ENCODE measurements around the gene FAM107B.
A peak's percentile ranks its signal among the peaks of the same experiment; 100 is the strongest.

Gene FAM107B

DNA sequence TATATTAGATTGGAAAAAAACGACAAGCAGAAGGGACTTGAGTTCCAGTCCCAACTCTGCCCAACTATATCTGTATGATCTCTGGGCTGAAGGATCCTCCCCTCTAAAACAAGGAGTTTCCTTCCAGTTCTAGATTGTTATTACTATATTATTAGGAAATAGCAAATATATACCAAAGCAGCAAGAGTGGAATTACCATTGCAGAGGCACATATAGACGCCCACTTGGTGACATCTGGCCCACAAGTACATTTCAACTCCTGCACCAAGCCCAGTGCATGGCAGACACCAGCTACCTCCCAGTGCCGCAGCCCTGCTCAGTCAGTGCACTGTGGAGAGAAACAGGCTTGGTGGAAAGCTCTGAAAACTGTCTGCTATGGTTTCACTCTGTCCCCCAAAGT lies 201.9 kb downstream of the FAM107B start:
- DNase-seq, result no peak

GRCh38 chr10:14571866-14572507 lies 202.7 kb downstream of the FAM107B start:
- DNase-seq, result peak; percentile 82

- DNase-seq, result no peak
These were observed 203.9 kb downstream of the FAM107B start for GRCh38 chr10:14570800-14571199.

- DNase-seq, result no peak
These were observed 205.2 kb downstream of the FAM107B start for GRCh38 chr10:14569274-14570060.

DNA sequence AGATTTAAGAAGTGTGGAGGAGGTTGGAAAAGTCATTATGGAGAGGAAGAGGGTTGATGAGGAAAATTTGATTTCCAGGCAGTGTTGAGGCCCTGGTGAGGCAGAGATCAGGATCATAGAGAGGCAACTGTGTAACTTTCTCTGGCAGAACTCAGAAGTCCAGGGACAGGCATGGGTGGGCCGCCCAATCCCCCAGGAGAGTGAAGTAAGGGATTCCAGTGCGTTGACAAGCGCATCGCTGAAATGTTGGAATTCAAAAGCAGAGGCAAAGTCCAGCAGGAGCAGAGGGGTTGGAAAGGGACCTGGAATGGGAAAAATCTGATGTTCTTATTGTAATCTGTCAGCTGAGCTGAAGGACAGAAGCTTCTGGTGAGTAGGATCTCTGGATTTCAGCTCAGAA lies 207.3 kb downstream of the FAM107B start:
- no peak for DNase-seq

GRCh38 chr10:14566498-14566897 lies 208.2 kb downstream of the FAM107B start:
- DNase-seq, result no peak

GRCh38 chr10:14565199-14565598 lies 209.5 kb downstream of the FAM107B start:
- DNase-seq, result no peak

DNA sequence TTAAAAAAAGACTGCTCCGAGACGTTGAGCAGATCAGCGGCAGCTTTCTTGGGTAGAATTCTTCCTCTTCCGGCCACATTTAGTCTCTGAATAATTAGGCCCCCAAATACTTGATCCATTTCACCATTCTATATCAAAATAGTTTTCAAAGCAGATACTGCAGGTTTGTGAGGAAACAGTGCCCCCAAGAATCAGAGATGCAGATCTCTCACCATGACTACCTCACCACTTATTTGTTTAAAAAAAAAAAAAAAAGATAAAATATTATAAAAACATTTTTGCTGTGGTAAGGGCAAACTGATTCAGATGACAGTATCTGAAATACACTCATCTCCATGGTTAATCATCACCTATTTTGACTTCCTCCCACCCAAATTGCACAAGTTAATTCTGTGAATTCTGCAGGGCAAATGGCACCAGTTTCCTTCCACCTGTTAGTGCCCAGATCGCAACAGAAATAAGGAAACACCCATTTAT lies 210.4 kb downstream of the FAM107B start:
- no peak for DNase-seq

DNA sequence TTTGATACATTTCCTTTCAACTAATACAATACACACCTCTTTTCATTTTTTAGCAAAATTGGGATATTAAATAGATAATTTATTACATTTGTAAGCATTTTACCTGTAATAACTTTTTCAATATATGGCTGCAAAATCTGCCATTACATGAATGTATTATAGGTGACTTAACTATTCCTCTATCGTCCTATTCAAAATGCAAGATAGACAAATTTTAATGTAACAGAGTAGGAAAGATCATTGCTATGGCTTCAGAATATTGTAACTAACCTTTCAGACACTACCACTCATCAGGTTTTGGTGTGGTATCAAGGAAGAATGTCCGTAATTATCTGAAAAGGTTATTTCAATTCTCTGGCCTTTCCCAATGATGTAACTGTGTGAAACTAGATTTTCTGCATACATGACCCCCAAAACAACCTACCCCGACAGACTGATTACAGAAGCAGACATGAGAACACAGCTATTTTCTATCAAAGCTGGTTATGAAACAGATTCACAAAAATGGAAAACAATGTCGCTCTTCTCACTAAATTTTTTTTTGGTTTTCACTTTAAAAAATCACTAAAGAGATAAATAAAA lies 211.2 kb downstream of the FAM107B start:
- DNase-seq, result no peak

DNA sequence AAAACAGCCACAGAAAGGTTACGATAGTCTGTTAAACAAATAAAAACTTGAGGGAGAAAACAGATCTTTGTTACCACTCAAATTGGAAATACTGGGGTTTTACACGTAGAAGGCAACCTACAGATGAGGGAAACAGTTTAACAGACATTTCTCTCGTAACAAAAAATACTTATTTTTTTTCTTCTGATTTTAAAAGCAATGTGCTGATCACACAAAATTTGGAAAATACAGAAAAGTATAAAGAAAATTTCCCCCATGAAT lies 211.7 kb downstream of the FAM107B start:
- no peak for DNase-seq

DNA sequence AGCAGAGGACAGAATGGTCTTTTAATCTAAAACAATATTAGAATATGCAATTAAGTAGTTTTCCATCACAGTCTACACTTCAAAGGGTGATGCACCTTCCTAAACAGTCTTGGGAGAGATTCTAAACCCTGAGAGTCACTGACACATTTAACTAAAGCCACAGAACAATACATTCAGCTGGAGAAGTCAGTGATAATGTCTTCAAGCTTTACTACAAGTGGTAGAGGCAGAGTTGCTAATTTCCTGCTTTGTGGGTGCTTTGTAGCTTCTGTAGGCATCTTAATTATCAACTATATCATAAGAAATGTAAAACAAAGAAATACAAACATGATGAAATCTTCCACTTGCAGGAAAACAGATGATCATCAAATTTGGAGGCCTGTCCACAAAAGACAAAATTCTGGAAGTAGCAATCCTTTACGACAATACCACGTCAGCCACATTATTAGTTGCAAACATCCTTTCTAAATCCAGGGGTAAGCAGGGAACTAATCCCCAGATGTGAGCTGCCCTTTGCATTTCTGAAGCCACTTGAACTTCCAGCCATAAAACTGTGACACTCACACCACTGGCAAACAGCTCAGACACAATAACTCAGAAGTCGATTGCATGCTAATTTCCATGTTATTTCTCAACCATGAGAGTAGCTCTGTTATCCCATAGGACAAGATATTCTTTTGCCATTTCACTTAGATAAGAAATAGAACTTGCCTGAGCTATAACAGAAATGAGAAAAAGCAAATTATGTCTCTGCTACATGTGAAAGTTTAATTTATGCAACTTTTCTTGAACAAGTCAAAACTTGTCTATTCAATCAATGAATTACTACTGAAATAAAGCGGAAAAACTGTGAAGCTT lies 212.2 kb downstream of the FAM107B start:
- no peak for DNase-seq

GRCh38 chr10:14560791-14561765 lies 213.6 kb downstream of the FAM107B start:
- no peak for DNase-seq

DNA sequence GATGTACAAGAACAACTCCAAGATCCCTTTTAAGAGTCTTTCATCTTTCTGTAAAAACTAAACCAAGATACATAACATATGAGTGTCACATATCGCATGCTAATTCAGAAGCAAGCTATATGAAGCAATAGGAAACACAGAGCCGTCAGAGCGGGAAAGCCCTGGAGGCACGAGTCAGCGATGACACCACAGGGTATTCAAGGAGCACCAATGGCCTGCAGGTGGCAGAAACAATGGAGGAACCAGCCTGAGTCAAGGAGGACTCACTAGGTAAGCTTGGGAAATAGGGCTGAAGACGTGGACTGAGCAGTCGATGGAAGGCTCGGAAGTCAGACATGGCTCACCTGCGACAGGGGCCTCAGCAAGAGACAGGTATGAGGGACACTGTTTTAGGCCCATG lies 214.4 kb downstream of the FAM107B start:
- DNase-seq, result peak; percentile 100

GRCh38 chr10:14558025-14558424 lies 216.7 kb downstream of the FAM107B start:
- DNase-seq, result no peak

GRCh38 chr10:14557567-14557966 lies 217.1 kb downstream of the FAM107B start:
- no peak for DNase-seq

GRCh38 chr10:14556285-14556956 lies 218.3 kb downstream of the FAM107B start:
- DNase-seq, result no peak

- DNase-seq, result peak; percentile 79
These were observed 218.9 kb downstream of the FAM107B start for GRCh38 chr10:14555807-14556206.

DNA sequence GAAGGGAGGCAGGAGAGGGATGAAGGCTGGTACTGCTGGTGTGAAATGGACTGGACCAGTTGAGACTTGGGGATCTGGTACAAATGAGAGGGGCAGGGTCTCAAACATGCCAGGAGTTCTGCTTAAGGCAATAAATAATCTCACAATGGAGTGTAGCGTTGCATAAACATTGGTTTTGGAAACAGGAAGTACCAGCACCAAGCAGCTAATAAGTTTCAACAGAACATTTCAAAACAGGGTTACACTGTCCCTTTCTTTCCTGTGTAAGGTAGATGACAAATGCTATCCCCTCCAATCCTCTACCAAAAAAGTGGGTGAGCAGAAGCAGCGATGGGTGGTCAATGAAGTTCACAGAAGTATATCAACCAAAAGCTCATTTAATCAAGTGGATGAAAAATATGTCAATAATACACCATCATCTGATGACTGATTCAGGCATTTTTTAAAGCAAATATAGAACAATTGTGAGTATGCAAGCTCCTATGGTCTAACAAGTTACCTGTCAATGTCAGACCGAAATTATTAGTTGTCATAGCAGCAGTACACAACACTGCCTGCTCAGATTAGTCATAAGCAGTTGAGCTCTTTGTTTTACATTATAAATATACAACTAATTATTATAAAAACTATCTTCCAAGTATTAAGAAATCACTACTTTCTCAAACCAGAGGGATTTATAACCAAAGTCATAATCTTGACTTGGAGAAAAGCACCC lies 220.0 kb downstream of the FAM107B start:
- no peak for DNase-seq

- DNase-seq, result no peak
These were observed 220.6 kb downstream of the FAM107B start for GRCh38 chr10:14554091-14554490.

DNA sequence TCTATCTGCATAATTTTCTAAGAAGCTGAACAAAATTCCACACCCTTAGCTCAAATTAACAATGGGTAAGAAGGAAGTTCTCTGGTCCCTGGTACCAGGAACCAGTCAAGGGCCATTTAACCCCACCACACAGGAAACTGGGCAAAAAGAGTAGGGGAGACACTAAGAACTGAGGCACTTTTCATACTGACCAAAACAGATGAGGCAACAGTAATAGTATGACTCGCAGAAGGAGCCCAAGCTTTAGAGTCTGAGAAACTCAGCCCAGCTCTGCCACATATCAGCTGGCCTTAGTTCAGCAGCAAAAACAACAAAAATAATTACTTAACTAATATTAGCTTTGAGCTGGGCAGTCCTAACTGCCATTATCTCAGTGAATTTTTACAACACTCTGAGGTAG lies 221.2 kb downstream of the FAM107B start:
- peak; percentile 83 for DNase-seq

- DNase-seq, result no peak
These were observed 222.7 kb downstream of the FAM107B start for GRCh38 chr10:14552015-14552414.
